Aorta (tissue), 5 donors: ENCODE data around the gene ABCA10. TPM values are rescaled to one million over a fixed set of nuclear protein-coding genes. Genes with fewer than 3 reads are reported as not detected.

Experiments used
- ATAC-seq: fragments of 200-7000 bp; cut with Tn5 transposase; one replicate; pipeline ENCODE4 v1.9.1; 2022; ENCODE audit warnings: moderate library complexity; ENCODE audit not compliant: low FRiP score
- DNase-seq, 2 donors: peaks; one replicate each; pipeline ENCODE4 v3.0.0-alpha.2; 2020
- H3K27ac ChIP-seq, 2 donors: one replicate each; pipeline ENCODE4 v1.5.1; 2013; ENCODE audit warnings: low read length in 2 of 2, mild to moderate bottlenecking in 2 of 2, moderate library complexity in 2 of 2, control low read depth in 1 of 2, inconsistent platforms in 1 of 2, low read depth in 1 of 2
- H3K27me3 ChIP-seq, 2 donors: one replicate each; pipeline ENCODE4 v1.6.1; 2013; ENCODE audit warnings: control low read depth in 1 of 2, low read length in 1 of 2, mild to moderate bottlenecking in 1 of 2, moderate library complexity in 1 of 2; ENCODE audit not compliant: insufficient read depth in 2 of 2, control insufficient read depth in 1 of 2
- H3K36me3 ChIP-seq, 2 donors: one replicate each; pipeline ENCODE4 v1.6.1; 2013; ENCODE audit warnings: control low read depth in 1 of 2, low read length in 1 of 2, mild to moderate bottlenecking in 1 of 2; ENCODE audit not compliant: insufficient read depth in 2 of 2, control insufficient read depth in 1 of 2
- H3K4me1 ChIP-seq, 2 donors: one replicate each; pipeline ENCODE4 v1.6.1; 2013; ENCODE audit warnings: low read length in 2 of 2, control low read depth in 1 of 2, mild to moderate bottlenecking in 1 of 2, moderate library complexity in 1 of 2; ENCODE audit not compliant: insufficient read depth in 2 of 2, control insufficient read depth in 1 of 2
- H3K4me3 ChIP-seq, 2 donors: one replicate each; pipeline ENCODE4 v1.5.1; 2013; ENCODE audit warnings: low read length in 2 of 2, control low read depth in 1 of 2, mild to moderate bottlenecking in 1 of 2
- H3K9me3 ChIP-seq: one replicate; pipeline ENCODE4 v1.6.1; 2013; ENCODE audit warnings: mild to moderate bottlenecking, low read length; ENCODE audit not compliant: control insufficient read depth
- WGBS, 2 donors: extraction: QIAGEN DNeasy Blood & Tissue Kit; methylation state at CpG; one replicate each; pipeline ENCODE4 v1.1.7; 2013; 5-methylcytosine and 5-hydroxymethylcytosine counted together
- intact Hi-C, 2 donors: fragments of 100-400 bp; cut with DNase I; formaldehyde crosslinking; loops; one replicate each; pipeline versions ENCODE4 v1.14.2 to v1.15.0; 2022
- polyA plus RNA-seq, 2 donors: library from polyadenylated mRNA; stranded (reverse); fragments of 200-250 nt; gene quantifications; one replicate each; pipeline ENCODE4 v1.2.3, GENCODE V29; 2013
- total RNA-seq, 2 donors: library from RNA; stranded (reverse); fragmentation: NEBNext Ultra II Directional; extraction: Animal tissue kit (Norgen Biotek cat#: 25700); gene quantifications; one replicate each; pipeline ENCODE4 v1.2.1, GENCODE V29; 2021
- donor health status: healthy with polysubstance abuse.
- donor health status: Bipolar disorder and iron deficiency.
- donor health status: DM: no; HTN: no; CAD: no.
- donor health status: DM: no; HTN: no; CAD: no.
- donor health status: DM: yes; HTN: yes; CAD: no.

The ABCA10 gene
- total and polyA plus RNA-seq, 4 donors = 1.5 to 137 (median 8.3) TPM

- 45 to 47% methylated on average over 4 of the region's 4 CpGs for WGBS, 2 donors
- peak; percentile 80 for ATAC-seq
Measured at GRCh38 chr17:69141431-69142174, 87.0 kb downstream of the ABCA10 start, which contains the start of gene ABCA6. ABCA6 (minus strand) TSS chr17:69141895; CDS start chr17:69140703, 1,192 bp downstream.

GRCh38 chr17:69134112-69134511 lies 94.5 kb downstream of the ABCA10 start:
- H3K4me1 ChIP-seq = no peaks in the 10 kb centered on the region
- H3K9me3 ChIP-seq = no peaks in the 10 kb centered on the region
- H3K27ac ChIP-seq = no peak overlapping the region
- DNase-seq (no peak), ATAC-seq (no peak)
- WGBS, 2 donors = 70% methylated on average over 3 of the region's 3 CpGs
- H3K4me3 ChIP-seq = no peak overlapping the region
- no peaks in the 10 kb centered on the region for H3K36me3 ChIP-seq
- intact Hi-C loops = no loop called here
- H3K27me3 ChIP-seq = no peaks in the 10 kb centered on the region

More at GRCh38 chr17:69141431-69142174, 87.0 kb downstream of the ABCA10 start, which contains the start of gene ABCA6:
- Histone ChIP-seq H3K27ac (no peak within 1 kb of the TSS), H3K36me3 (no peaks in the 10 kb centered on the region), H3K27me3 (no peaks in the 10 kb centered on the region), H3K4me1 (no peaks in the 10 kb centered on the region), H3K9me3 (no peaks in the 10 kb centered on the region), H3K4me3 (no peak within 1 kb of the TSS)
- intact Hi-C loops = no loop called here
- DNase-seq = no peak

- DNase-seq (no peak), ATAC-seq (no peak)
- intact Hi-C loops = no loop called here
- H3K4me3 ChIP-seq = no peak overlapping the region
- H3K27me3 ChIP-seq = no peaks in the 10 kb centered on the region
- 70 to 76% methylated on average over 6 of the region's 6 CpGs for WGBS, 2 donors
- H3K9me3 ChIP-seq = no peaks in the 10 kb centered on the region
- H3K36me3 ChIP-seq = no peaks in the 10 kb centered on the region
- no peak overlapping the region for H3K27ac ChIP-seq
- H3K4me1 ChIP-seq = no peaks in the 10 kb centered on the region
Measured at GRCh38 chr17:69130627-69131296, 97.9 kb downstream of the ABCA10 start.

- intact Hi-C loops = no loop called here
- 79 to 85% methylated on average over 1 of the region's 1 CpG for WGBS, 2 donors
Measured at GRCh38 chr17:69123626-69124025, 105.0 kb downstream of the ABCA10 start.

GRCh38 chr17:69122065-69122464 lies 106.6 kb downstream of the ABCA10 start:
- Histone ChIP-seq H3K27me3 (no peaks in the 10 kb centered on the region), H3K4me3 (no peak overlapping the region), H3K4me1 (peaks cover 0 to 3% of the 10 kb centered on the region in 2 donors), H3K36me3 (no peaks in the 10 kb centered on the region), H3K27ac (no peak overlapping the region), H3K9me3 (no peaks in the 10 kb centered on the region)
- ATAC-seq = no peak
- WGBS, 2 donors = 91 to 95% methylated on average over 5 of the region's 5 CpGs
- intact Hi-C loops = no loop called here
- no peak for DNase-seq

More at GRCh38 chr17:69123626-69124025, 105.0 kb downstream of the ABCA10 start:
- Histone ChIP-seq H3K27ac (no peak overlapping the region), H3K4me1 (no peaks in the 10 kb centered on the region), H3K36me3 (no peaks in the 10 kb centered on the region), H3K27me3 (no peaks in the 10 kb centered on the region), H3K4me3 (no peak overlapping the region), H3K9me3 (no peaks in the 10 kb centered on the region)
- DNase-seq = no peak
- no peak for ATAC-seq

GRCh38 chr17:69117855-69118784 lies 110.5 kb downstream of the ABCA10 start:
- H3K4me3 ChIP-seq = no peak overlapping the region
- ATAC-seq (no peak), DNase-seq (no peak)

GRCh38 chr17:69111794-69112193 lies 116.8 kb downstream of the ABCA10 start:
- no peak overlapping the region for H3K27ac ChIP-seq
- no peak for DNase-seq
- H3K36me3 ChIP-seq = no peaks in the 10 kb centered on the region
- H3K9me3 ChIP-seq = no peaks in the 10 kb centered on the region
- WGBS, 2 donors = 89 to 100% methylated on average over 1 of the region's 1 CpG
- peaks cover 0 to 2% of the 10 kb centered on the region in 2 donors for H3K4me1 ChIP-seq
- intact Hi-C loops = no loop called here
- ATAC-seq = no peak
- H3K4me3 ChIP-seq = no peak overlapping the region
- no peaks in the 10 kb centered on the region for H3K27me3 ChIP-seq

More at GRCh38 chr17:69117855-69118784, 110.5 kb downstream of the ABCA10 start:
- H3K9me3 ChIP-seq = no peaks in the 10 kb centered on the region
- 14 to 16% methylated on average over 2 of the region's 2 CpGs for WGBS, 2 donors
- intact Hi-C loops = no loop called here
- H3K27me3 ChIP-seq = no peaks in the 10 kb centered on the region
- H3K27ac ChIP-seq = no peak overlapping the region
- H3K4me1 ChIP-seq = peaks cover 0 to 6% of the 10 kb centered on the region in 2 donors
- H3K36me3 ChIP-seq = no peaks in the 10 kb centered on the region

GRCh38 chr17:69105907-69106730 lies 122.5 kb downstream of the ABCA10 start:
- DNase-seq (no peak), ATAC-seq (no peak)
- H3K36me3 ChIP-seq = no peaks in the 10 kb centered on the region
- intact Hi-C loops = no loop called here
- no peak overlapping the region for H3K4me3 ChIP-seq
- H3K27me3 ChIP-seq = no peaks in the 10 kb centered on the region
- no peak overlapping the region for H3K27ac ChIP-seq
- 54 to 63% methylated on average over 10 of the region's 10 CpGs for WGBS, 2 donors
- H3K4me1 ChIP-seq = no peaks in the 10 kb centered on the region
- no peaks in the 10 kb centered on the region for H3K9me3 ChIP-seq
